IMR-90 (cell line): ENCODE measurements around the gene ASCL1.

ENCODE experiments used
- BHLHE40 ChIP-seq: fragments of 150-350 bp; IDR thresholded peaks from 2 replicates; pipeline ENCODE4 v1.6.1; 2016; ENCODE audit warnings: mild to moderate bottlenecking, low read depth, low read length
- CHD1 ChIP-seq: IDR thresholded peaks from 2 replicates; pipeline ENCODE4 v1.6.1; 2012; ENCODE audit warnings: low read depth, low read length, improper control_type of control experiment
- CTCF ChIP-seq: conservative IDR thresholded peaks from 2 replicates; pipeline ENCODE4 v1.5.1; 2012; ENCODE audit warnings: mild to moderate bottlenecking, low read depth, low read length, improper control_type of control experiment
- MAFK ChIP-seq: IDR thresholded peaks from 2 replicates; pipeline ENCODE4 v1.6.1; 2012; ENCODE audit warnings: low read depth, low read length, improper control_type of control experiment
- MXI1 ChIP-seq: IDR thresholded peaks from 2 replicates; pipeline ENCODE4 v1.6.1; 2012; ENCODE audit warnings: low read depth, mild to moderate bottlenecking, low read length, moderate library complexity, borderline replicate concordance
- POLR2A ChIP-seq: IDR thresholded peaks from 2 replicates; pipeline ENCODE4 v1.6.1; 2012; ENCODE audit warnings: mild to moderate bottlenecking, low read depth, low read length
- RAD21 ChIP-seq: IDR thresholded peaks from 2 replicates; pipeline ENCODE4 v1.6.1; 2012; ENCODE audit warnings: low read length, improper control_type of control experiment
- RFX5 ChIP-seq: IDR thresholded peaks from 2 replicates; pipeline ENCODE4 v1.8.0; 2012; ENCODE audit warnings: low read depth, mild to moderate bottlenecking, low read length, moderate library complexity
- SMC3 ChIP-seq: fragments of 150-350 bp; IDR thresholded peaks from 2 replicates; pipeline ENCODE4 v1.6.1; 2016; ENCODE audit warnings: low read depth, mild to moderate bottlenecking, antibody characterized with exemption, low read length, moderate library complexity

GRCh38 chr12:102917026-102917787 is 40.3 kb upstream of the ASCL1 start, which contains the start of gene PAH:
- no peak for TF ChIP-seq CTCF
- no peak for TF ChIP-seq POLR2A
- no peak for TF ChIP-seq MAFK
- no peak for TF ChIP-seq CHD1
- TF ChIP-seq SMC3 = no peak
- TF ChIP-seq RAD21 = no peak
- no peak for TF ChIP-seq RFX5
- TF ChIP-seq MXI1 = no peak
- TF ChIP-seq BHLHE40 = no peak
